ENCODE results near the gene DPP6. TPM values are rescaled to one million over a fixed set of nuclear protein-coding genes. Genes with fewer than 3 reads are reported as not detected.
"Not testable (repeated sequence)": the region's sequence is repeated elsewhere in the genome, so short reads cannot be mapped to it uniquely, and the experiment has no call there.

DPP6 gene
- polyA plus RNA-seq, 2 of the 4 experiments (the other 2 are of a cell fraction), result not detected

GRCh38 chr7:154146707-154147038 is 94.5 kb downstream of the DPP6 start:
- DNase-seq (ENCODE audit: low read depth in 1 of 2, low spot score in 1 of 2); H3K4me3 ChIP-seq; H3K4me1 ChIP-seq; H3K27ac ChIP-seq; H3K4me2 ChIP-seq; ATAC-seq; H3K9me3 ChIP-seq; FAIRE-seq; CTCF ChIA-PET; POLR2A ChIA-PET: not testable (repeated sequence)
- 9% methylated on average over 6 of the region's 8 CpGs for WGBS (ENCODE audit: missing lambda C conversion rate)

- H3K4me2 ChIP-seq; CTCF ChIA-PET; H3K27ac ChIP-seq; FAIRE-seq; DNase-seq (ENCODE audit: low read depth in 1 of 2, low spot score in 1 of 2); H3K4me1 ChIP-seq; H3K9me3 ChIP-seq; H3K4me3 ChIP-seq; POLR2A ChIA-PET: not testable (repeated sequence)
- 26% methylated on average over 8 of the region's 10 CpGs for WGBS (ENCODE audit: missing lambda C conversion rate)
- ATAC-seq, result peak; percentile 44 to 80; a peak in 5 of 6 replicates
Observed at GRCh38 chr7:154148791-154149516, 96.8 kb downstream of the DPP6 start.

GRCh38 chr7:154150656-154151055 is 98.5 kb downstream of the DPP6 start:
- FAIRE-seq, result not testable (repeated sequence)
- 61% methylated on average over 9 of the region's 9 CpGs for WGBS (ENCODE audit: missing lambda C conversion rate)

GRCh38 chr7:154151306-154151705 is 99.1 kb downstream of the DPP6 start:
- H3K4me2 ChIP-seq, CTCF ChIA-PET: not testable (repeated sequence)
- WGBS (ENCODE audit: missing lambda C conversion rate), result 22% methylated on average over 11 of the region's 11 CpGs

More at GRCh38 chr7:154150656-154151055, 98.5 kb downstream of the DPP6 start:
- H3K4me1 ChIP-seq; CTCF ChIA-PET; DNase-seq (ENCODE audit: low read depth in 1 of 2, low spot score in 1 of 2); H3K27ac ChIP-seq; H3K4me3 ChIP-seq; ATAC-seq; POLR2A ChIA-PET; H3K9me3 ChIP-seq; H3K4me2 ChIP-seq: not testable (repeated sequence)

GRCh38 chr7:154155928-154156327 is 103.7 kb downstream of the DPP6 start:
- CTCF ChIA-PET; POLR2A ChIA-PET; H3K4me1 ChIP-seq; DNase-seq (ENCODE audit: low read depth in 1 of 2, low spot score in 1 of 2); H3K4me2 ChIP-seq; H3K4me3 ChIP-seq; H3K27ac ChIP-seq; ATAC-seq; H3K9me3 ChIP-seq; FAIRE-seq: not testable (repeated sequence)
- WGBS (ENCODE audit: missing lambda C conversion rate), result 58% methylated on average over 1 of the region's 3 CpGs

More at GRCh38 chr7:154151306-154151705, 99.1 kb downstream of the DPP6 start:
- H3K4me1 ChIP-seq; ATAC-seq; H3K27ac ChIP-seq; H3K4me3 ChIP-seq; H3K9me3 ChIP-seq; POLR2A ChIA-PET; DNase-seq (ENCODE audit: low read depth in 1 of 2, low spot score in 1 of 2); FAIRE-seq: not testable (repeated sequence)

GRCh38 chr7:154162921-154163320 is 110.7 kb downstream of the DPP6 start:
- POLR2A ChIA-PET; H3K4me2 ChIP-seq; H3K4me3 ChIP-seq; FAIRE-seq; DNase-seq (ENCODE audit: low read depth in 1 of 2, low spot score in 1 of 2); H3K4me1 ChIP-seq; CTCF ChIA-PET; H3K27ac ChIP-seq; H3K9me3 ChIP-seq; ATAC-seq: not testable (repeated sequence)
- 7% methylated on average over 4 of the region's 6 CpGs for WGBS (ENCODE audit: missing lambda C conversion rate)

GRCh38 chr7:154163642-154164041 is 111.4 kb downstream of the DPP6 start:
- H3K4me1 ChIP-seq; H3K27ac ChIP-seq; H3K4me3 ChIP-seq; H3K4me2 ChIP-seq; DNase-seq (ENCODE audit: low read depth in 1 of 2, low spot score in 1 of 2); POLR2A ChIA-PET; FAIRE-seq; CTCF ChIA-PET; H3K9me3 ChIP-seq: not testable (repeated sequence)
- ATAC-seq, result 0 out of 6 replicates have a peak, but pooled peaks of 1 of the 2 experiments have one; percentile 34
- WGBS (ENCODE audit: missing lambda C conversion rate), result 0% methylated on average over 1 of the region's 3 CpGs

GRCh38 chr7:154167051-154167450 is 114.9 kb downstream of the DPP6 start:
- Histone ChIP-seq H3K4me2 (no peak overlapping the region), H3K27ac (no peak overlapping the region), H3K9me3 (no peaks in the 10 kb centered on the region), H3K4me1 (no peaks in the 10 kb centered on the region), H3K4me3 (no peak overlapping the region)
- POLR2A ChIA-PET, result no interaction called here
- FAIRE-seq (no peak), ATAC-seq (no peak), DNase-seq (ENCODE audit: low read depth in 1 of 2, low spot score in 1 of 2) (no peak)
- CTCF ChIA-PET, result no interaction called here
- WGBS (ENCODE audit: missing lambda C conversion rate), result 2% methylated on average over 4 of the region's 4 CpGs
- no peak for TF ChIP-seq CHD4 (IDR thresholded peaks at IDR 0.05; ENCODE audit: borderline replicate concordance)
- no peak for TF ChIP-seq REST (IDR thresholded peaks at IDR 0.05)
- TF ChIP-seq NPAS2 (CRISPR knock-in tag; IDR thresholded peaks at IDR 0.05; ENCODE audit: borderline replicate concordance), result no peak
- no peak for TF ChIP-seq CEBPB (IDR thresholded peaks at IDR 0.05)
- TF ChIP-seq ESRRA (IDR thresholded peaks at IDR 0.05; ENCODE audit: borderline replicate concordance, low read length), result no peak
- no peak for TF ChIP-seq CBX2 (IDR thresholded peaks at IDR 0.05; ENCODE audit: borderline replicate concordance, low read depth)
- TF ChIP-seq POLR2AphosphoS2 (conservative IDR thresholded peaks at IDR 0.05; ENCODE audit: low read length), result no peak
- no peak for TF ChIP-seq PBX3 (IDR thresholded peaks at IDR 0.05)
- no peak for TF ChIP-seq USF2 (IDR thresholded peaks at IDR 0.05)
